Small intestine (tissue), 7 donors: ENCODE data around the gene DEPDC5. TPM values are rescaled to one million over a fixed set of nuclear protein-coding genes. Genes with fewer than 3 reads are reported as not detected.
"Not testable (repeated sequence)": the region's sequence is repeated elsewhere in the genome, so short reads cannot be mapped to it uniquely, and the experiment has no call there.

Experiments used
- DNase-seq, 2 donors: peaks; one replicate each; pipeline versions ENCODE4 v3.0.0 to v3.0.0-alpha.2; 2013
- FAIRE-seq: peaks from 2 replicates; lab custom pipeline; 2012; peaks lifted over from hg19 to GRCh38; lab: Jason Lieb, UNC
- H3K27ac ChIP-seq, 3 donors: one replicate each; pipeline ENCODE4 v1.5.1; 2013; ENCODE audit warnings: low read length in 2 of 3, mild to moderate bottlenecking in 2 of 3, control low read depth in 1 of 3, inconsistent platforms in 1 of 3, low read depth in 1 of 3, moderate library complexity in 1 of 3
- H3K27me3 ChIP-seq, 3 donors: one replicate each; pipeline ENCODE4 v1.6.1; 2013; ENCODE audit warnings: low read length in 3 of 3, inconsistent platforms in 1 of 3; ENCODE audit not compliant: control insufficient read depth in 3 of 3, insufficient read depth in 3 of 3
- H3K36me3 ChIP-seq, 3 donors: one replicate each; pipeline ENCODE4 v1.6.1; 2013; ENCODE audit warnings: low read length in 3 of 3, inconsistent platforms in 1 of 3, low read depth in 1 of 3, mild to moderate bottlenecking in 1 of 3, moderate library complexity in 1 of 3; ENCODE audit not compliant: control insufficient read depth in 3 of 3, insufficient read depth in 2 of 3
- H3K4me1 ChIP-seq, 3 donors: one replicate each; pipeline ENCODE4 v1.6.1; 2013; ENCODE audit warnings: low read length in 2 of 3, inconsistent platforms in 1 of 3, low read depth in 1 of 3, mild to moderate bottlenecking in 1 of 3, moderate library complexity in 1 of 3; ENCODE audit not compliant: control insufficient read depth in 3 of 3, insufficient read depth in 2 of 3
- H3K4me3 ChIP-seq, 3 donors: one replicate each; pipeline ENCODE4 v1.5.1; 2013; ENCODE audit warnings: low read length in 3 of 3, control low read depth in 1 of 3, inconsistent platforms in 1 of 3, low read depth in 1 of 3, mild to moderate bottlenecking in 1 of 3, moderate library complexity in 1 of 3
- H3K9me3 ChIP-seq, 2 donors: one replicate each; pipeline ENCODE4 v1.6.1; 2013; ENCODE audit warnings: low read depth in 1 of 2, low read length in 1 of 2; ENCODE audit not compliant: control insufficient read depth in 2 of 2, insufficient read depth in 1 of 2
- WGBS, 3 donors: extraction: QIAGEN DNeasy Blood & Tissue Kit; methylation state at CpG; one replicate each; pipeline ENCODE4 v1.1.7; 2013; 5-methylcytosine and 5-hydroxymethylcytosine counted together
- polyA plus RNA-seq, 4 donors: library from polyadenylated mRNA; stranded (reverse) in 3 of 4; unstranded in 1 of 4; fragments of 200-250 nt in 3 of 4; fragments of 120-200 nt in 1 of 4; gene quantifications; one replicate each; pipeline versions ENCODE4 v1.2.1 to v1.2.3, GENCODE V29; 2013
- donor health status: healthy with polysubstance abuse.
- donor health status: control.
- donor health status: control.
- donor health status: Bipolar disorder and iron deficiency.
- donor health status: healthy.

The DEPDC5 gene
- polyA plus RNA-seq, 4 donors = 11.1 to 15.2 (median 13.2) TPM

DNA sequence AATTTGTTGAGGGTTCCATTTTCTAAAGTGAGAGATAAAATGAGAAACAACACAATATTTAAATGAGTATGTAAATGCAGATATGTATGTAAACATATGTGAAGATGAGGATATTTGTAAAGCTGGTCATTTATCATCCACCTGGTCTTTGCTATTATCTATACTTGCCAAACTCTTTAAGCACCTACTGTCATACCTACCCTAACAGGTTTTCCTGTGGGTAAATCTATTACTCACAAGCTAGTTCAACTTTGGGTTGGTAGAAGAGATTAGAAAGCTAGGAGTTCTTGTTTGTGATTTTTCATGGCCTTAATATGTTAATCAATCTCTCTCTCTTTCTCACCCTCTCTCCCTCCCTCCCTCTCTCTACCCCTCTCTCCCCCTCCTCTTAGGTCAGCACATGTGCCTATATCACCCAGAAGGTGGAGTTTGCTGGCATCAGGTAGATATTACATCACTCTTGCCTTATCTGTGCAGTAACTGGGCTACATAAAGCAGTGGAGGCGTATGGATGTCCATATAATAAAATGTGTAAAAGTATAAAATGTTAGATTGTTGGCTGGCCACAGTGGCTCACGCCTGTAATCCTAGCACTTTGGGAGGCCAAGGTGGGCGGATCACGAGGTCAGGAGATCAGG, 14.7 kb downstream of the DEPDC5 start:
- DNase-seq = no peak
- 88 to 98% (median 93%) methylated on average over 4 of the region's 4 CpGs for whole genome bisulfite sequencing, 3 donors
- no peaks in the 10 kb centered on the region for H3K9me3 ChIP-seq
- no peak overlapping the region for H3K4me3 ChIP-seq
- no peaks in the 10 kb centered on the region for H3K27me3 ChIP-seq
- peaks cover 0 to 14% (median 0%) of the 10 kb centered on the region in 3 donors for H3K4me1 ChIP-seq
- H3K27ac ChIP-seq = no peak overlapping the region
- FAIRE-seq = no peak
- peaks cover 4 to 39% (median 19%) of the 10 kb centered on the region in 3 donors for H3K36me3 ChIP-seq

DNA sequence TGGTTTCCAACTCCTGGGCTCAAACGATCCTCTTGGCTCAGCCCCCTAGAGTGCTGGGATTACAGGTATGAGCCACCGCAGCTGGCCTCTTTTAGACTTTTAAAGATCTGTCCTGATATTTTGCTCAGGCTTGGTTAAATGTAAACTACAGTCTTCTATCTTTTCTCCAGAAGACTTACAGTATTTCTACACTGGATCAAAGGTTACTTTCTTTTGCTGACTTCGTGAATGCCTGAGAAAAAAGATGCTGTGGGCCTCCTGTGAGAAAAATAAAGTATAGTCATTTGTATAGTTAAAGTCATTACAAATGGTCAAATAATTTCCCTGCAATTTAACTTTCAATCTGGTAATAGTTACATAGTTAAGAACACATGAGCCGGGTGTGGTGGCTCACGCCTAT, 19.6 kb downstream of the DEPDC5 start:
- H3K27ac ChIP-seq = peak overlapping the region in 1 of 3 donors; percentile 80
- 80 to 87% (median 86%) methylated on average over 5 of the region's 5 CpGs for WGBS, 3 donors
- H3K9me3 ChIP-seq = no peaks in the 10 kb centered on the region
- H3K27me3 ChIP-seq = no peaks in the 10 kb centered on the region
- no peak overlapping the region for H3K4me3 ChIP-seq
- H3K4me1 ChIP-seq = peaks cover 0 to 18% (median 0%) of the 10 kb centered on the region in 3 donors
- H3K36me3 ChIP-seq = peaks cover 15 to 46% (median 17%) of the 10 kb centered on the region in 3 donors
- DNase-seq = peak in 1 of 2 donors; percentile 68
- no peak for FAIRE-seq

DNA sequence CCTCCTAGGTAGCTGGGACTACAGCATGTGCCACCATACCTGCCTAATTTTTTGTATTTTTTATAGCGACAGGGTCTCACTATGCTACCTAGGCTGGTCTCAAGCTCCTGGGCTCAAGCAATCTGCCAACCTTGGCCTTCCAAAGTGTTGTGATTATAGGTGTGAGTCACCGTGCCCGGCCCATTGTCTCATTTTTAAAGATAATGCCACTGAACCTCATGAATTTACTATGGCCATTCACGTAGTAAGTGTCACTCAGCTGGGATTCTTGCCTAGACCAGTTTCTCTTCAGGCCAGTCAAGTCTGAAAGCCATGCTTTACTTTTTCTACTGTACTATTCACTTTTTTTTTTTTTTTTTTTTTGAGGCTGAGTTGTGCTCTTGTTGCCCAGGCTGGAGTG, 22.4 kb downstream of the DEPDC5 start:
- H3K27me3 ChIP-seq = no peaks in the 10 kb centered on the region
- no peak for FAIRE-seq
- H3K4me1 ChIP-seq = peaks cover 0 to 18% (median 0%) of the 10 kb centered on the region in 3 donors
- no peak for DNase-seq
- peaks cover 21 to 45% (median 26%) of the 10 kb centered on the region in 3 donors for H3K36me3 ChIP-seq
- no peak overlapping the region for H3K4me3 ChIP-seq
- WGBS, 3 donors = 85 to 93% (median 88%) methylated on average over 4 of the region's 4 CpGs
- no peak overlapping the region for H3K27ac ChIP-seq
- no peaks in the 10 kb centered on the region for H3K9me3 ChIP-seq

DNA sequence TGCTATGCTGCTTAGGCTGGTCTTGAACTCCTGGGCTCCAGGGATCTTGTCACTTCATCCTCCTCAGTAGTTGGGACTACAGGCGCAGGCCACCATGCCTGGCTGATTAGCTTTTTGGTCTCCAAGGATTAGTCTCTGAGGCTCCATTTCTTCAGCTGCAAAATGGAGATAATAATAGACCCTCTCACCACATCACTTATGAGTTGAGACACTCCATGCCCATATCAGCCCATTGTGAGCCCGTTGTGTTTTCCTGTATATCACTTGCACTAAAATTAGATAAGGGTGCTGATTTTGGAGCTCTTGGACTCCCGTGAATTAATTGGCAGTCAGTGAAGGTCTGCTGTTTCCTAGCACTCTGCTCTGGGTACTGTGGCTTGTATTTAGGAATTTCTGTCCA, 36.0 kb downstream of the DEPDC5 start:
- H3K27me3 ChIP-seq = no peaks in the 10 kb centered on the region
- peaks cover 3 to 31% (median 3%) of the 10 kb centered on the region in 3 donors for H3K36me3 ChIP-seq
- WGBS, 3 donors = 77 to 82% (median 79%) methylated on average over 3 of the region's 3 CpGs
- no peak overlapping the region for H3K27ac ChIP-seq
- FAIRE-seq = no peak
- no peaks in the 10 kb centered on the region for H3K9me3 ChIP-seq
- DNase-seq = no peak
- no peaks in the 10 kb centered on the region for H3K4me1 ChIP-seq
- H3K4me3 ChIP-seq = no peak overlapping the region

DNA sequence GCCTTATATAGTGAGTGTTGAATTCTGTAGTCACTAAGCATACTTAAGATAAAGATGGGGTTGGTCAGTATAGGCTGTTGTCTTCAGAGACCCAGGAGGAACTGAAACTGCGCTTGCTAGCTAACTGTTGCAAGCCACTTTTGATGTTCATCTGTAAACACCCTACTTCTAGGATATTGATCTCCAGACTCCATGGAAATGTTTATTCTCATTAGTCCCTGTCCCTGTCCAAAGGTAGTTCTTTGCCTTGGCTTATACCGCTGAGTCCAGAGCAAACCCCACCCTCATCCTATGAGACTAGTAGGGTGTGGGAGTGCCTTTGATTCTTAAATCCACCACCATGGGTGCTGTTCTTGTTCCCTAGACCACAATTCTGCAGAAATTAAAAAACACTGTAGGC, 36.4 kb downstream of the DEPDC5 start:
- no peak for DNase-seq
- 78 to 87% (median 80%) methylated on average over 2 of the region's 2 CpGs for WGBS, 3 donors
- no peaks in the 10 kb centered on the region for H3K27me3 ChIP-seq
- no peak overlapping the region for H3K4me3 ChIP-seq
- H3K9me3 ChIP-seq = no peaks in the 10 kb centered on the region
- no peak for FAIRE-seq
- no peak overlapping the region for H3K27ac ChIP-seq
- H3K4me1 ChIP-seq = no peaks in the 10 kb centered on the region
- peaks cover 3 to 35% (median 5%) of the 10 kb centered on the region in 3 donors for H3K36me3 ChIP-seq

DNA sequence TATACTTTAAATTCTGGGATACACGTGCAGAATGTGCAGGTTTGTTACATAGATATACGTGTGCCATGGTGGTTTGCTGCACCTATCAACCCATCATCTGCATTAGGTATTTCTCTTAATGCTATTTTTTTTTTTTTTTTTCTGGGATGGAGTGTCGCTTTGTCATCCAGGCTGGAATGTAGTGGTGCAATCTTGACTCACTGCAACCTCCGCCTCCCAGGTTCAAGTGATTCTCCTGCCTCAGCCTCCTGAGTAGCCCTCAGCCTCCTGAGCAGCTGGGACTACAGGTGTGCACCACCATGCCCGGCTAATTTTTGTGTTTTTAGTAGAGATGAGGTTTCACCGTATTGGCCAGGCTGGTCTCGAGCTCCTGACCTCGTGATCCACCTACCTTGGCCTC, 45.5 kb downstream of the DEPDC5 start:
- WGBS, 3 donors = 83 to 87% (median 86%) methylated on average over 8 of the region's 8 CpGs

DNA sequence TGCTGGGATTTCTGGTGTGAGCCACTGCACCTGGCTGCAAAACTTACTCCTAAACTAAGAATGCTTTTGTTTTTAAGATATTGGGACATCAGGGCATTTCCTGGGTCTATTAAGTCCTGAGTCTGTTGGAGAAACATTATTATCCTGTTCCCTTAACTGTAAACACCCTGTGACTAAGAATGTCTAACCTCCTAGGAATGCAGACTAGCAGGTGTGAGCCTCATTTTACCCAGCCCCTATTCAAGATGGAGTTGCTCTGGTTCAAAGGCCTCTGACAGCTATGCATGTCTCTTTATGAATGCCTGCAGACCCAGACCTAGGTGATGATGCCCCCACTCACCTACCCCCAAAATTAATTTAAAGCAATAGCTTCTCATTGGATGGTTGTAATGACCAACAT, 46.2 kb downstream of the DEPDC5 start:
- no peak overlapping the region for H3K27ac ChIP-seq
- no peaks in the 10 kb centered on the region for H3K4me1 ChIP-seq
- H3K36me3 ChIP-seq = peaks cover 18 to 42% (median 20%) of the 10 kb centered on the region in 3 donors
- DNase-seq (no peak), FAIRE-seq (no peak)
- H3K27me3 ChIP-seq = no peaks in the 10 kb centered on the region
- no peak overlapping the region for H3K4me3 ChIP-seq
- no peaks in the 10 kb centered on the region for H3K9me3 ChIP-seq

More for the DNA sequence above, 45.5 kb downstream of the DEPDC5 start:
- DNase-seq, H3K9me3 ChIP-seq, H3K27me3 ChIP-seq, FAIRE-seq, H3K27ac ChIP-seq, H3K4me1 ChIP-seq, H3K4me3 ChIP-seq: not testable (repeated sequence)
- peaks cover 18 to 44% (median 19%) of the 10 kb centered on the region in 3 donors for H3K36me3 ChIP-seq

DNA sequence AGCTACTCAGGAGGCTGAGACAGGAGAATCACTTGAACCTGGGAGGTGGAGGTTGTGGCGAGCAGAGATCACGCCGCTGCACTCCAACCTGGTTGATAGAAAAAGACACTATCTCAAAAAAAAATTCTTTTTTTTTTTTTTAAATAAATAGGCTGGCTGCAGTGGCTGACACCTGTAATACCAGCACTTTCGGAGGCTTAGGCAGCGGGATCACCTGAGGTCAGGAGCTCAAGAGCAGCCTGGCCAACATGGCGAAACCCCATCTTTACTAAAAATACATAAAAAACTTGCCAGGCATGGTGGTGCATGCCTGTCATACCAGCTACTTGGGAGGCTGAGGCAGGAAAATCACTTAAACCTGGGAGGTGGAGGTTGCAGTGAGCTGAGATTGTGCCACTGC, 47.0 kb downstream of the DEPDC5 start:
- DNase-seq, H3K27me3 ChIP-seq, FAIRE-seq, H3K4me1 ChIP-seq, H3K4me3 ChIP-seq, H3K9me3 ChIP-seq, H3K27ac ChIP-seq: not testable (repeated sequence)
- WGBS, 3 donors = 94 to 99% (median 97%) methylated on average over 6 of the region's 6 CpGs
- H3K36me3 ChIP-seq = peaks cover 19 to 43% (median 22%) of the 10 kb centered on the region in 3 donors

DNA sequence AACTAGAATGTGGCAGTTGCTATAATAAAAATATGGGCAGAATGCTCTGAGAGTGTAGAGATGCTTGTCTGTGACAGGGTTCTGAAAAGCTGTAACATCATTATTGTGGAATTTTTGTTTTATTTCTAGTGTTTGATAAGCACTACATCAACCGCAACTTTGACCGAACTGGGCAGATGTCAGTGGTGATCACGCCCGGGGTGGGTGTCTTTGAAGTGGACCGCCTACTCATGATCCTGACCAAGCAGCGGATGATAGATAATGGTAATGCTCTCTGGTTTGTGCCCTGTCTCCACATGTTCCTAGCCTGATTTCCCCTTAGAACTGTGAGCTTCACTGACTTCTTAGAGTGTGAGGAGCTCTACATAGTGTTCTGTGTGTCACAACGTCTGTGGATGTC, 48.8 kb downstream of the DEPDC5 start:
- H3K27ac ChIP-seq = no peak overlapping the region
- H3K36me3 ChIP-seq = peaks cover 16 to 51% (median 26%) of the 10 kb centered on the region in 3 donors
- no peaks in the 10 kb centered on the region for H3K9me3 ChIP-seq
- 94 to 96% (median 96%) methylated on average over 7 of the region's 7 CpGs for WGBS, 3 donors
- H3K27me3 ChIP-seq = no peaks in the 10 kb centered on the region
- H3K4me1 ChIP-seq = no peaks in the 10 kb centered on the region
- no peak overlapping the region for H3K4me3 ChIP-seq
- FAIRE-seq (no peak), DNase-seq (no peak)
